ENCODE results near the gene CYGB. TPM values are rescaled to one million over a fixed set of nuclear protein-coding genes. Genes with fewer than 3 reads are reported as not detected.

The CYGB gene
- total and polyA plus RNA-seq, 2 of the 13 experiments (the other 11 are each of a cell fraction or from before 2014, with no cell fraction given) = 18.9 to 27.1 TPM

- no peak for TF ChIP-seq GABPA (IDR thresholded peaks at IDR 0.05; ENCODE audit: low read depth, low read length)
- no peak for TF ChIP-seq GABPA (CRISPR knock-in tag; IDR thresholded peaks at IDR 0.05; ENCODE audit: low read depth)
- 0 out of 2 replicates have a peak, but pooled peaks have one; percentile 18 for TF ChIP-seq TAF1 (CRISPR knock-in tag; IDR thresholded peaks at IDR 0.05)
- no peak for TF ChIP-seq ZBTB20 (CRISPR knock-in tag; IDR thresholded peaks at IDR 0.05; ENCODE audit: borderline replicate concordance, low read depth)
- no peak for TF ChIP-seq MXD3 (CRISPR knock-in tag; IDR thresholded peaks at IDR 0.05)
- TF ChIP-seq ZNF335 (CRISPR knock-in tag; IDR thresholded peaks at IDR 0.05) = peak; percentile 63; the same call in 1 of the 2 replicates
- no peak for TF ChIP-seq SOX13 (IDR thresholded peaks at IDR 0.05)
- peak in 1 of 2 experiments; percentile 63; a peak in 1 of 4 replicates for TF ChIP-seq SOX13 (CRISPR knock-in tag; conservative IDR thresholded peaks at IDR 0.05 in 1 of 2, IDR thresholded peaks at IDR 0.05 in 1 of 2)
- TF ChIP-seq NFKB2 (CRISPR knock-in tag; IDR thresholded peaks at IDR 0.05; ENCODE audit: borderline replicate concordance) = no peak
- no peak for TF ChIP-seq ZNF292 (CRISPR knock-in tag; IDR thresholded peaks at IDR 0.05; ENCODE audit: borderline replicate concordance, low read depth)
- no peak for TF ChIP-seq ZNF343 (CRISPR knock-in tag; IDR thresholded peaks at IDR 0.05)
- peak; percentile 39; the same call in 1 of the 2 replicates for TF ChIP-seq SOX5 (CRISPR knock-in tag; IDR thresholded peaks at IDR 0.05; ENCODE audit: borderline replicate concordance)
- peak; percentile 64 for TF ChIP-seq GATAD2A (CRISPR knock-in tag; IDR thresholded peaks at IDR 0.05)
- TF ChIP-seq ZNF670 (CRISPR knock-in tag; IDR thresholded peaks at IDR 0.05; ENCODE audit: borderline replicate concordance) = no peak
- no peak for TF ChIP-seq ATAD3A (CRISPR knock-in tag; IDR thresholded peaks at IDR 0.05)
- no peak for TF ChIP-seq PHF20 (CRISPR knock-in tag; IDR thresholded peaks at IDR 0.05)
- TF ChIP-seq ADNP (CRISPR knock-in tag; IDR thresholded peaks at IDR 0.05) = no peak
- no peak for TF ChIP-seq ZNF576 (CRISPR knock-in tag; IDR thresholded peaks at IDR 0.05)
- peak; percentile 63; the same call in 1 of the 2 replicates for TF ChIP-seq JUN (CRISPR knock-in tag; IDR thresholded peaks at IDR 0.05)
- no peak for TF ChIP-seq ZNF773 (CRISPR knock-in tag; IDR thresholded peaks at IDR 0.05; ENCODE audit: borderline replicate concordance)
- TF ChIP-seq TFE3 (CRISPR knock-in tag; IDR thresholded peaks at IDR 0.05) = peak; percentile 85
- no peak for TF ChIP-seq SP140L (CRISPR knock-in tag; IDR thresholded peaks at IDR 0.05; ENCODE audit: borderline replicate concordance)
- TF ChIP-seq ZHX1 (CRISPR knock-in tag; IDR thresholded peaks at IDR 0.05; ENCODE audit: low read depth) = no peak
- TF ChIP-seq NONO (IDR thresholded peaks at IDR 0.05) = no peak
- TF ChIP-seq NONO (CRISPR knock-in tag; conservative IDR thresholded peaks at IDR 0.05) = 0 out of 2 replicates have a peak, but pooled peaks have one; percentile 18
Observed at GRCh38 chr17:76567634-76568432, 30.3 kb upstream of the CYGB start (continued).
